VCaP (cell line): ENCODE measurements around the gene DIP2C.
"Not testable (repeated sequence)": the region's sequence is repeated elsewhere in the genome, so short reads cannot be mapped to it uniquely, and the experiment has no call there.

Experiments used
- H3K27ac ChIP-seq: fragments of 450-650 bp; 2 replicates; pipeline ENCODE4 v1.5.1; 2017
- TF ChIP-seq, protein P1 (sequence below): fragments of 450-650 bp; conservative IDR thresholded peaks from 2 replicates; pipeline ENCODE4 v1.5.1; 2017; ENCODE audit warnings: mild to moderate bottlenecking, moderate library complexity

DIP2C gene

GRCh38 chr10:680745-681144 is 8.7 kb downstream of the DIP2C start:
- TF ChIP-seq, protein P1, sequence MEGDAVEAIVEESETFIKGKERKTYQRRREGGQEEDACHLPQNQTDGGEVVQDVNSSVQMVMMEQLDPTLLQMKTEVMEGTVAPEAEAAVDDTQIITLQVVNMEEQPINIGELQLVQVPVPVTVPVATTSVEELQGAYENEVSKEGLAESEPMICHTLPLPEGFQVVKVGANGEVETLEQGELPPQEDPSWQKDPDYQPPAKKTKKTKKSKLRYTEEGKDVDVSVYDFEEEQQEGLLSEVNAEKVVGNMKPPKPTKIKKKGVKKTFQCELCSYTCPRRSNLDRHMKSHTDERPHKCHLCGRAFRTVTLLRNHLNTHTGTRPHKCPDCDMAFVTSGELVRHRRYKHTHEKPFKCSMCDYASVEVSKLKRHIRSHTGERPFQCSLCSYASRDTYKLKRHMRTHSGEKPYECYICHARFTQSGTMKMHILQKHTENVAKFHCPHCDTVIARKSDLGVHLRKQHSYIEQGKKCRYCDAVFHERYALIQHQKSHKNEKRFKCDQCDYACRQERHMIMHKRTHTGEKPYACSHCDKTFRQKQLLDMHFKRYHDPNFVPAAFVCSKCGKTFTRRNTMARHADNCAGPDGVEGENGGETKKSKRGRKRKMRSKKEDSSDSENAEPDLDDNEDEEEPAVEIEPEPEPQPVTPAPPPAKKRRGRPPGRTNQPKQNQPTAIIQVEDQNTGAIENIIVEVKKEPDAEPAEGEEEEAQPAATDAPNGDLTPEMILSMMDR: no peak
- no peak overlapping the region for H3K27ac ChIP-seq

- TF ChIP-seq, protein P1: no peak
- H3K27ac ChIP-seq: no peak overlapping the region
Observed at GRCh38 chr10:680146-680545, 9.3 kb downstream of the DIP2C start.

DNA sequence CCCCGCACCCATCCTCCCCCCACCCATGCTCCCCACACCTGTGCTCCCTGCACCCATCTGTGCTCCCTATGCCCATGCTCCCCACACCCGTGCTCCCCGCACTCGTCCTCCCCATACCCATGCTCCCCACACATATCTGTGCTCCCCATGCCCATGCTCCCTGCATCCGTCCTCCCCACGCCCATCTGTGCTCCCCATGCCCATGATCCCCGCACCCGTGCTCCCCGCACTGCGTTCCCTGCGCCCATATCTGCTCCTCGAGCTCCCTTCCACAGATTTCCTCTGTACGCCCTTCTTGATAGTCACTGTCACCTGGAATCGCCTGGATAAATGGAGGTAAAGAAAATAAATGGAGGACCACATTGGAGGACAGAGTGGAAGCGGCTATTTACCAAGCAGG is 9.9 kb downstream of the DIP2C start:
- H3K27ac ChIP-seq: no peak overlapping the region
- TF ChIP-seq, protein P1: no peak

GRCh38 chr10:678662-679005 is 10.8 kb downstream of the DIP2C start:
- not testable (repeated sequence) for H3K27ac ChIP-seq

- H3K27ac ChIP-seq: no peak overlapping the region
- TF ChIP-seq, protein P1: no peak
Observed at GRCh38 chr10:677750-678661, 11.5 kb downstream of the DIP2C start.

DNA sequence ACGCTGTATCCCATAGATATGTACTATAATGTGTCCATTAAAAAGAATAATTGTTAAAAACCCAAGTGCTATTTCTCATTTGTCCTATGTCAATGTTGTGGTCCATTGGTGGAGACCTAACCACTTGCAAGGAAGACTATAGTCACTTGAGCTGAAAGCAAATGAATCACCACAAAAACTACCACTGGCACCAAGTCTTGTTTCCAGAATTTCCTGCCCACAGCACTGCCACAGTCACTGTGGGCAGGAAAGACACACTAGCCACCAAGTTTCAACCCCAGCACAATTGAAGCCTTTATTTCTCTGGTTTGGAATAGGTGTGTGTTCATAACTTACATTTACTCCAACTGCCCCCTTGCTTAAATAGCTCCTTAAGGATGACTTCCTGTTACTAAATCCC is 12.4 kb downstream of the DIP2C start:
- TF ChIP-seq, protein P1: no peak
- no peak overlapping the region for H3K27ac ChIP-seq

DNA sequence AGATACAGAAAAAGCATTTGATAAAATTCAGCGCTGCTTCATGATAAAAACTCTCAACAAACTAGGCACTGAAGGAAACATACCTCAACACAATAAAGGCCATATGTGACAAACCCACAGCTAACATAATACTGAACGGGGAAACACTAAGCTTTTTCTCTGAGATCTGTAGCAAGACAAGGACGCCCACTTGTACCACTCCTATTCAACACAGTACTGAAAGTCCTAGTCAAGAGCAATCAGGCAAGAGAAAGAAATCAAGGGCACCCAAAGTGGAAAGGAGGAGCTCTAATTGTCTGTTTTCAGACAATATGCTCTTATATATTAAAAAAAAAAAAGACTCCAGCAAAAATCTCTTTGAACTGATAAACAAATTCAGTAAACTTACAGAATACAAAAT is 13.3 kb downstream of the DIP2C start:
- no peak overlapping the region for H3K27ac ChIP-seq
- TF ChIP-seq, protein P1: no peak

GRCh38 chr10:675532-675931 is 13.9 kb downstream of the DIP2C start:
- TF ChIP-seq, protein P1: no peak
- H3K27ac ChIP-seq: no peak overlapping the region
